RKO (cell line): ENCODE measurements around the gene RGS2.

Experiments
- DNase-seq: peaks from one replicate; pipeline ENCODE4 v3.0.0-alpha.2; 2016; ENCODE audit warnings: low spot score

Gene RGS2

DNA sequence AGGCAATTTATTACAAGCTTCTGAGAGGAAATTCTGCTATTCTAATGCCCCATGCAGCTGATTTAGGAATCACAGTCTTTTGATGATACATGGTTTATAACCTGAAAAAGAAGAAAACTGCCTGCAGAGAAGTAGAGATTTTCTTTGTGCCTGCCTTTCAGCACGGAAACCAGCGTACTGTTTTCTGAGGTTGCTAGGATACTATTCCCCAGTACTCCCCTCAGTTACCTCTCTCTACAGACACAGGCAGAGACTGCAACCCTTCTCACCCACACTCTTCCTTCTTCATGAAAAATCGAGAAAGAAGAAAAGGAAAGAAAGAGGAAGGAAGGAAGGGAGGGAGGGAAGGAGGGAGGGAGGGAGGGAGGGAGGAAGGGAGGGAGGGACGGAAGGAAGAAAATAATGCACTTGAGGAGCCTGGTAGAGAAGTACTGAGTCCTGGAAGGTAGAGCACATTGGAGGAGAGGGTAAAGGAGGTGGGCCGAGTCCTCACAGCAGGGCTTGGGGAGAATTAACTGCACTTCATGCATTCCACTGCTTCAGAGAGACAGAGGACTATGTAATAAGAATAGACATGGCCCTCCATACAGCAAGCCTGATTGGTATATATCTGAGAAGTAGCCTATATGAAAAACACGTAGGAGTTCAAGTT is 21.9 kb downstream of the RGS2 start:
- no peak for DNase-seq

DNA sequence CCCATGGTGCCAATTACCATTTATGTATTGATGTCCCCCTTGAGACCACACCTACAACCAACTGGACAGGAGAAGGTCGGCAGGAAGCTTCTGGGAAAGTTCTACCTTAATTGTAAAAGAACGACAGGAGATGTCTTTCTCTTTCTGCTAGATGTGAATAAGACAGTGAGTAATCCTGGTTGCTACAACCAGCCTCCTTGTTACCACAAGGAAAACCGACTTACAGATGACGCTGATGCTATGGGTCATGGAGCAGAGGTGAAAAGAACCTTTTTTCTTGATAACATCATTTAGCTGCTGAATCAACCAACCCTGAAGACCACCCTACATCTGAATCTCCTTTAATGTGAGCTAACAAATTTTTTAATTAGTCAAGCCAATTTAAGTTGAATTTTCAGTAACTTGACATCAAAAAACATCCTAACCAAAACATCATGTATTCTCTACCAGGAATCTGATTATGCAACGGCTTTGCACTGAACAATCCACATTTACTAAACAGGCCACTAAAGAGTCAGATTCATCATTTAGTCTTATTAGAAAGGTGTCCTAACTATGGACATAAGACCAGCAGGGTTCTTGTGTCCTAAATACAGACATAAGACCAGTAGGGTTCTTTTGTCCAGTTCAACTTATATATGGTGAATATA is 23.0 kb downstream of the RGS2 start:
- peak; percentile 54 for DNase-seq

GRCh38 chr1:192832492-192832891 is 23.7 kb downstream of the RGS2 start:
- DNase-seq: no peak

- no peak for DNase-seq
Observed at GRCh38 chr1:192835116-192835515, 26.3 kb downstream of the RGS2 start.

- DNase-seq: no peak
Observed at GRCh38 chr1:192839162-192840066, 30.6 kb downstream of the RGS2 start.

- DNase-seq: no peak
Observed at GRCh38 chr1:192844360-192844759, 35.5 kb downstream of the RGS2 start.

DNA sequence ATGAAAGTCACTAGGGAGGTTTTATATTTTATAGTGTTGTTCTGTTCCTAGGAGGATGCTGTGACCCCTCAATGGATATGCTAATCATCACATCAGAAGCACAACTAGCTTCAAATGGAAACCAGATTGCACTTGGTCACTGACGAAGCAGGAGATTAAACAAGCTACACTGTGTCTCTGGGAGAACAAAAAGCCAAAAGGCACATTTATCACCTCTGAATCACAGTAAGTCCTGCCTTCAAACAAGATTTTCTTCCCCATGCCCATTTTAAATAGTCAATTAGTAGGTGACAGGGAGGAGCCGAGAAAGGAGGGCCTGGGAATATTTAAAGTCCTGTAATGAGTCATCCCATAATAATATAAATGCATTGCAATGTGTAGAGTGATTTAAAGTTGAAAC is 38.1 kb downstream of the RGS2 start:
- no peak for DNase-seq

- DNase-seq: no peak
Observed at GRCh38 chr1:192849011-192849410, 40.2 kb downstream of the RGS2 start.

- DNase-seq: no peak
Observed at GRCh38 chr1:192849442-192849841, 40.6 kb downstream of the RGS2 start.

GRCh38 chr1:192852001-192852947 is 43.4 kb downstream of the RGS2 start:
- DNase-seq: no peak

DNA sequence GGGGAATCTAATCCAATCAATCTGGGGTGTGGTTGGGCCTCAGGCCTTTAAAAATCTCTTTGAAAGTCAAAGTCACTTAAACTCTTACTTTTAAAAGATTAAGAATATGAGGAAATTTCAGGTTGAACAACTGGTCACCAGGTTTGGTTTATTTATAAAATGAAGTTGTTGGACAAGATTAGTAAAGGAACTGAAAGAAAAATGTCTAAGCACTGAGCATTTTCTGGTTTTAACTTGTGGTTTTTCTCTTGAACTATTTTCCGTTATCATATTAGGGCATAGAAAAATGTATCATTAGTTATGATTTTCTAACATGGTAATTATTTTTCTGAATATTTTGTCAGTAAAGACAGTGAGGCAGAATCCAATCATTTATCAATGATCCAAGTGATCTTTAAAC is 49.6 kb downstream of the RGS2 start:
- no peak for DNase-seq

GRCh38 chr1:192859808-192860207 is 51.0 kb downstream of the RGS2 start:
- DNase-seq: no peak

GRCh38 chr1:192860478-192861185 is 51.8 kb downstream of the RGS2 start:
- no peak for DNase-seq

DNA sequence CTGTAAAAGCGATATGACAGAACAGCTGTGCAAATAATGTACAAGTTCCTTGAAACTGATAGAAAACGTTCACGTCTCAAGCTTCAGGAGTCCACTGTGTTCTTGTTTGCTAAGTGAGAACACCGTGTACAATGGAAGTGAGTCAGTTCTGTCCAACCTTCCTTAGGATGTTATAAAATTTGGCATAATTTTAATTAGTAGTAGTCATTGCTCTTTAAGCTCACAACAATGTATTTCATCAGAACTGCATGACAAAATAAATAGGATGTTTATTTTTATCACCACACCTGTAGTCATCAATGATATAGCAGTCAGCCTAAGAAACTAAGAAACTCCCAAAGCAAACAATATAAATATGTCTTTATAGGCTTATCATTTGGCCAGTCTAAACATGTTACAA is 53.0 kb downstream of the RGS2 start:
- DNase-seq: no peak
